ENCODE measurements around the gene OCSTAMP. TPM values are rescaled to one million over a fixed set of nuclear protein-coding genes. Genes with fewer than 3 reads are reported as not detected.

The OCSTAMP gene
- polyA plus RNA-seq, 4 donors, result 0.01 TPM; not detected in 3

DNA sequence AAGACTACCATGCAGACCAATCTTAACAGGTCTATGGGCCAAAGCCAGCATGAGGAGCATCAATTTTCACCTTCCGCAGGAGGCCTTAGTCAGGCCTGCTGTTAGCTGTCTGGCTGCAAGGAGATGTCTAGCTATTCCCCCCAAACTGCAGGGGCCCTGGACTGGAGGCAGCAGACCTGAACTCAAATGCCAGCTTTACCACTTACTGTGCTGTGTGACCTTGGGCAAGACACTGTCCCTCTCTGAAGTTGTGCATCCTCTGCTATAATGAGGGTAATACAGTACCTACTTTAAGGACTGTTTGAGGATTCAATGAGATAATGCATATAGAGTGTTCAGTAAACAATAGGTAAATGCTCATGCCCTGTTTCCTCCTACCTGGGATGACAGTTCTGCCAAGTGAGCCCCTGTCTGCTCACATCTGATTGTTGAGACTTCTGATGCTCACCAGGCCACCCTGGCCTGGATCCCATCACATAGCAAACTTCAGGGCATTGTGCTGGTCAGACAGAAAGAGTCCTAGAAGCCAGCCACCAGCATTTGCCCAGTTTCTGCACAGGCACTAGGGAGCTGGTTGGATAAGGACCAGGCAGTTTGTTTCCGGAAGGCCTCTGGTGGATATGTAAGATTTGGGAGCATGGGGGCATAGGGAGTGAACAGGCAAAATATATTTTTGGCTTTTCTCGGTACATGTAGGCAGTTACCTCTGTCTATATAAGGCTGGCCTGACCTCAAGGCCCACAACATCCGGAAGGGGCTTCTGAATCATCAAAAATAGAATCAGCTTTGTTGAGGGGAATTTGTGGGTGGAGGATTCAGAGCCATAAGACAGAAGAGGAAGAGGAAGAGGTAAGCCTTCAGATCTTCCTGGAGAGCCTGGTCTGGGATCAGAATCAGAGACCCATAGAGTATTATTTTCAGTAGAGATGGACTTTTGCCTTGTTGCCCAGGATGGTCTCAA is 2.3 kb upstream of the OCSTAMP start:
- no peaks in the 10 kb centered on the region for H3K9me3 ChIP-seq (ENCODE audit: control insufficient read depth in 2 of 2, insufficient read depth in 1 of 2, low read depth in 1 of 2, low read length in 1 of 2)
- H3K4me3 ChIP-seq (ENCODE audit: low read depth in 1 of 3, low read length in 3 of 3), result no peak overlapping the region
- DNase-seq, result peak in 1 of 2 donors; percentile 36
- peak overlapping the region in 1 of 3 donors; percentile 66 for H3K27ac ChIP-seq (ENCODE audit: low read depth in 1 of 3, low read length in 2 of 3)
- H3K4me1 ChIP-seq (ENCODE audit: control insufficient read depth in 3 of 3, insufficient read depth in 2 of 3, low read depth in 1 of 3, low read length in 2 of 3), result peaks cover 0 to 5% (median 0%) of the 10 kb centered on the region in 3 donors
- 64 to 74% (median 69%) methylated on average over 4 of the region's 4 CpGs for WGBS, 3 donors
- no peak for FAIRE-seq
- H3K36me3 ChIP-seq (ENCODE audit: control insufficient read depth in 3 of 3, insufficient read depth in 2 of 3, low read depth in 1 of 3, low read length in 3 of 3), result no peaks in the 10 kb centered on the region
- H3K27me3 ChIP-seq (ENCODE audit: control insufficient read depth in 3 of 3, insufficient read depth in 3 of 3, low read length in 3 of 3), result peaks cover 0 to 2% (median 0%) of the 10 kb centered on the region in 3 donors

DNA sequence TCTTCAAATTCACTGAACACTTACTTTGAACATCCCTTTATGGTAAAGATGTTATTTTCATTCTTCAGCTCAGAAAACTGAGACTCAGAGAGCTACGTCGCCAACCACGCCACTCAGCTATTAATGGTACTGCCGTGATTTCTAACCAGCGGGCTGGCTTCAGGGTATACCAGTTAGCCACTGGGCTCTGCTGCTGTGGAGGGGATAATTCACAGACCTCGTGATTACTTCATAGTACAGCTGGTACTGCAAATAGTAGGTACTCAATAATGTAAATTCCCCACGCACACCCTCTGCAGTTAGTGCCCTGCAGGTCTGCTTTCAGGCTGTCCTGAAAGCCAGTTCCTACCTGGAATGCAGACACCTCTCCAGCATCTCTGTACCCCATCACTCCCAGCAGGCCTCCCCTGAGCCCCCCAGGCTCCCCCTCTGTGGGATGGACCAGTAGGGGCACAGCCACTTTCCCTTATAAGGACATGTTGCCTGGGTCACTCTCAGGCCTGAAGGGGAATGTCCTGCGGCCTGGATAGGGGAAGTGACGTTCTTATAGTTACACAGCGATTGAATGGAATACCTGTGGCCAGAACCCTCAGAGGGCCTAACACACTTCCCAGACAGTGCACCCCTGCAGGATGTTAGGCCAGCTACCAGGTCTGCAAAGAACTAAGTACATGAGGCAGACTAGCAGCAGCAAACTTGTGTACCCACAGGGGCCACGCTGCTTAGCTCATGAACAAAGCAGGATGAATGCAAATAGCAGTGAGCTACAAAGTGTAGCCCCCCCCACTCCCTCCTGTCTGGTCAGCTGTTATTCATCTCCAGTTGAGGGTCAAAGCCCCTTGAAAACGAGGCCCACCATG is 1.3 kb upstream of the OCSTAMP start:
- WGBS, 3 donors, result 70 to 75% (median 73%) methylated on average over 12 of the region's 12 CpGs
- Histone ChIP-seq H3K9me3 (ENCODE audit: control insufficient read depth in 2 of 2, insufficient read depth in 1 of 2, low read depth in 1 of 2, low read length in 1 of 2) (no peaks in the 10 kb centered on the region), H3K27ac (ENCODE audit: low read depth in 1 of 3, low read length in 2 of 3) (no peak overlapping the region), H3K4me1 (ENCODE audit: control insufficient read depth in 3 of 3, insufficient read depth in 2 of 3, low read depth in 1 of 3, low read length in 2 of 3) (peaks cover 0 to 5% (median 0%) of the 10 kb centered on the region in 3 donors), H3K27me3 (ENCODE audit: control insufficient read depth in 3 of 3, insufficient read depth in 3 of 3, low read length in 3 of 3) (peaks cover 0 to 2% (median 0%) of the 10 kb centered on the region in 3 donors), H3K4me3 (ENCODE audit: low read depth in 1 of 3, low read length in 3 of 3) (no peak overlapping the region), H3K36me3 (ENCODE audit: control insufficient read depth in 3 of 3, insufficient read depth in 2 of 3, low read depth in 1 of 3, low read length in 3 of 3) (no peaks in the 10 kb centered on the region)
- DNase-seq (no peak), FAIRE-seq (no peak)

DNA sequence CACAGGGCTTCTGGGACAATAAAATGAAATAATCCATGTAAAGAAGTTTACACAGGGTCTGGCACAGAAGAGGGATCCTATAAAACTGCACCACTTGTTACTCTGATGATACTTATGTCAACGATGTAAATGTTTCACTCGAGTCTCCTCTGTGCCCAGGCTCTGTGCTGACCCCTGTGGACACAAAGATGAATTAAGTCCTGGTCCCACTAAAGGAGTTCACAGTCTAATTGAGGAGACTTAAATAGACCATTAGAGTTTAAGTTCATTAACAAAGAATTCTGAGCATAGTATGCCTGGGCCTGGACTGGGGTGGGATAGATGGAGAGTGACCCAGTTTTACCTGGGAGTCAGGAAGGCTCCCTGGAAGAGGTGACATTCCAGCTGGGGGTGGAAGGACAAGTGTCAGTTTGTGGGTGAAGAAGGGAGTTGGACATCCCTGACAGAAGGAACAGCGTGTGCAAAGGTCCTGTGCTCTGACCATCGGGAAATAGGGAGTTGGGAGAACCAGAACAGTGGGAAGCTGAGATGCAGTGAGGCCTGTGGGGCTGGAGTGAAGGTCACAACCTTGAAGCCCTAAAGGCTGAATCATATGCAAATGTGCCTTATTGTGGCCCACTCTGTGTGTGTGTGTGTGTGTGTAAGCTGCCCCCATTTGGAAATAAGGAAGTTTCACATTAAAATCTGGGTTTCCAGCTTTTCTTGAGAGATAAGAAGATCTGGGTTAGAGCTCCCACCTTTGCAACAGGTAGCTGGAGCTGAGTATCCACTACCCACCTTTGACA is 1.1 kb downstream of the OCSTAMP start:
- no peaks in the 10 kb centered on the region for H3K36me3 ChIP-seq (ENCODE audit: control insufficient read depth in 3 of 3, insufficient read depth in 2 of 3, low read depth in 1 of 3, low read length in 3 of 3)
- 77 to 82% (median 81%) methylated on average over 4 of the region's 4 CpGs for WGBS, 3 donors
- H3K9me3 ChIP-seq (ENCODE audit: control insufficient read depth in 2 of 2, insufficient read depth in 1 of 2, low read depth in 1 of 2, low read length in 1 of 2), result no peaks in the 10 kb centered on the region
- no peak for DNase-seq
- peaks cover 0 to 5% (median 0%) of the 10 kb centered on the region in 3 donors for H3K4me1 ChIP-seq (ENCODE audit: control insufficient read depth in 3 of 3, insufficient read depth in 2 of 3, low read depth in 1 of 3, low read length in 2 of 3)
- peaks cover 0 to 2% (median 0%) of the 10 kb centered on the region in 3 donors for H3K27me3 ChIP-seq (ENCODE audit: control insufficient read depth in 3 of 3, insufficient read depth in 3 of 3, low read length in 3 of 3)
- H3K4me3 ChIP-seq (ENCODE audit: low read depth in 1 of 3, low read length in 3 of 3), result no peak overlapping the region
- no peak overlapping the region for H3K27ac ChIP-seq (ENCODE audit: low read depth in 1 of 3, low read length in 2 of 3)
- no peak for FAIRE-seq

DNA sequence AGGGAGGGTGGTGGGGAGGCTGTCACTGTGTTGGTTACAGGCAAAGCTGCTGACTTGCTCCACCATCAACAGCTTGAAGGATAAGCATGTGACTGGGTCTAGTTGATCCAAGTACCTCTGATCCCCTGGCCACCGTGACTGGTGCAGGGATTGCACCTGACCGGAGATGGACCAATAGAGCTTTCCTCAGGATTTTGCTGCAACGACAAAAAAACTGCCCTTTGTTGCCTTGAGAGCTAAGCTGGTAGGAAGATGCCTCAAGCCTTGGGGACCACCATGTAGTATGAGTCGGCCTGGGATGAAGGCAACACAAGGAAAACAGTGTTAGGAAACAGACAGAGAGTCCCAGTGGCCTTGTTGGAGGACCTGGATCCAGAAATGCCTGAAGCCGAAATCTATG is 1.8 kb downstream of the OCSTAMP start:
- H3K9me3 ChIP-seq (ENCODE audit: control insufficient read depth in 2 of 2, insufficient read depth in 1 of 2, low read depth in 1 of 2, low read length in 1 of 2), result no peaks in the 10 kb centered on the region
- DNase-seq (no peak), FAIRE-seq (no peak)
- WGBS, 3 donors, result 81 to 86% (median 85%) methylated on average over 5 of the region's 5 CpGs
- peaks cover 0 to 5% (median 0%) of the 10 kb centered on the region in 3 donors for H3K4me1 ChIP-seq (ENCODE audit: control insufficient read depth in 3 of 3, insufficient read depth in 2 of 3, low read depth in 1 of 3, low read length in 2 of 3)
- no peak overlapping the region for H3K27ac ChIP-seq (ENCODE audit: low read depth in 1 of 3, low read length in 2 of 3)
- peaks cover 0 to 2% (median 0%) of the 10 kb centered on the region in 3 donors for H3K27me3 ChIP-seq (ENCODE audit: control insufficient read depth in 3 of 3, insufficient read depth in 3 of 3, low read length in 3 of 3)
- H3K4me3 ChIP-seq (ENCODE audit: low read depth in 1 of 3, low read length in 3 of 3), result no peak overlapping the region
- no peaks in the 10 kb centered on the region for H3K36me3 ChIP-seq (ENCODE audit: control insufficient read depth in 3 of 3, insufficient read depth in 2 of 3, low read depth in 1 of 3, low read length in 3 of 3)

DNA sequence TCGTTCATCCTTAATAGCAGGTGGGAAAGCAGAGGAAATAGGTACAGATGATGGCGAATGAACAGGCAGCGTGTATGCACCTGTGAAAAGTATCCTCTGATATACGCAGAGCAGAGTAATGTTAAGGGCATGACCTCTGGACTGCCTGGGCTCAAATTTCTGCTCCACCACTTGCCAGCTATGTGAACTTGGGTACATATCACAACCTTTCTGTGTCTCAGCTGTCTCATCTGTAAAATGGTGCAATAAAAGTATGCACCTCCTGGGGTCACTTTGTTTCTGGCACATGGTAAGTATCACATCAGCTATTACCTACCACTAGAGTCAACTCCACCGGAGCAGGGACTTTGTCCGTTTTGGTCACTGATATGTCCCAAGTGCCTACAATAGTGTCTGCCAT is 2.5 kb downstream of the OCSTAMP start:
- Histone ChIP-seq H3K9me3 (ENCODE audit: control insufficient read depth in 2 of 2, insufficient read depth in 1 of 2, low read depth in 1 of 2, low read length in 1 of 2) (no peaks in the 10 kb centered on the region), H3K4me1 (ENCODE audit: control insufficient read depth in 3 of 3, insufficient read depth in 2 of 3, low read depth in 1 of 3, low read length in 2 of 3) (peaks cover 0 to 5% (median 0%) of the 10 kb centered on the region in 3 donors), H3K27ac (ENCODE audit: low read depth in 1 of 3, low read length in 2 of 3) (no peak overlapping the region), H3K36me3 (ENCODE audit: control insufficient read depth in 3 of 3, insufficient read depth in 2 of 3, low read depth in 1 of 3, low read length in 3 of 3) (no peaks in the 10 kb centered on the region), H3K27me3 (ENCODE audit: control insufficient read depth in 3 of 3, insufficient read depth in 3 of 3, low read length in 3 of 3) (peaks cover 0 to 2% (median 0%) of the 10 kb centered on the region in 3 donors), H3K4me3 (ENCODE audit: low read depth in 1 of 3, low read length in 3 of 3) (no peak overlapping the region)
- DNase-seq, result no peak
- WGBS, 3 donors, result 73 to 82% (median 79%) methylated on average over 6 of the region's 6 CpGs
- FAIRE-seq, result no peak

DNA sequence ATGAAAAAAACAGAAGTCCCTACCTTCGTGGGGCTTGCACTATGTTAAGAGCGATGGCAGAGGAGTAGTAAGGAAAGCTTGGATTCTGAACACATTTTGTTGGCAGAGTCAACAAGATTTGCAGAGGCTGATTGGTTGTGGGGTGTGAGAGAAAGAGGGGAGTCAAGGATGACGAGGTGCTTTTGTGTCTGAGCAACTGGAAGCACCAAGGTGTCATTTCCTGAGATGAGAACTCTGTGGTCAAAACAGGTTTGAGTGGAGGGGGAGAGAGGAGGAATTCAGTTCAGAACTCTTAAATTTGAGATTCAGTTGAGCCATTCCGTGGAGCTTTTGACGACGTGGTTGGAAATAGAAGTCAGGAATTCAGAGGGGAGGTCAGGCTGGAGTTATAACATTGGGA is 3.5 kb downstream of the OCSTAMP start:
- Histone ChIP-seq H3K27ac (ENCODE audit: low read depth in 1 of 3, low read length in 2 of 3) (no peak overlapping the region), H3K27me3 (ENCODE audit: control insufficient read depth in 3 of 3, insufficient read depth in 3 of 3, low read length in 3 of 3) (peaks cover 0 to 2% (median 0%) of the 10 kb centered on the region in 3 donors), H3K36me3 (ENCODE audit: control insufficient read depth in 3 of 3, insufficient read depth in 2 of 3, low read depth in 1 of 3, low read length in 3 of 3) (no peaks in the 10 kb centered on the region), H3K4me1 (ENCODE audit: control insufficient read depth in 3 of 3, insufficient read depth in 2 of 3, low read depth in 1 of 3, low read length in 2 of 3) (no peaks in the 10 kb centered on the region), H3K4me3 (ENCODE audit: low read depth in 1 of 3, low read length in 3 of 3) (no peak overlapping the region), H3K9me3 (ENCODE audit: control insufficient read depth in 2 of 2, insufficient read depth in 1 of 2, low read depth in 1 of 2, low read length in 1 of 2) (no peaks in the 10 kb centered on the region)
- FAIRE-seq (no peak), DNase-seq (no peak)
- WGBS, 3 donors, result 74 to 76% (median 76%) methylated on average over 6 of the region's 6 CpGs

DNA sequence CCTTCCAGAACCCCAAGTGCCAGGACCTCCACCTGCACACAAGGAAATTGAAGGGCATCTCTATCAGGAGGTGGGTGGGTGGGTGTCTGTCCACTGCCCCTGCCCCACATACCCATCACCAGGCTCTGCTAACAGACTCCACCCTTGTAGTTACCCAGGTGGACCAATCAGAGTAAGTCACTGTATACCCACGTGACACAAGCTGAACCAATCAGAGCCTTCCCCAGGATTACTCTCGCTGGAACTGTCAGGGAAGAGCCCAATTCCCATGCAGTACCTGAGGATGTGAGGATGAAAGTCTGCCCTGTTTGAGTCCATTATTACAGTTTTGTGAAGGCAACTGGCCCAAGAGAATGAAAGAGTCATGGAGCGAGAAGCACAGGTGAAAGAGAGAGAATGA is 4.2 kb downstream of the OCSTAMP start:
- 74 to 86% (median 75%) methylated on average over 3 of the region's 3 CpGs for WGBS, 3 donors
- Histone ChIP-seq H3K4me3 (ENCODE audit: low read depth in 1 of 3, low read length in 3 of 3) (no peak overlapping the region), H3K36me3 (ENCODE audit: control insufficient read depth in 3 of 3, insufficient read depth in 2 of 3, low read depth in 1 of 3, low read length in 3 of 3) (no peaks in the 10 kb centered on the region), H3K27ac (ENCODE audit: low read depth in 1 of 3, low read length in 2 of 3) (no peak overlapping the region), H3K27me3 (ENCODE audit: control insufficient read depth in 3 of 3, insufficient read depth in 3 of 3, low read length in 3 of 3) (peaks cover 0 to 4% (median 1%) of the 10 kb centered on the region in 3 donors), H3K9me3 (ENCODE audit: control insufficient read depth in 2 of 2, insufficient read depth in 1 of 2, low read depth in 1 of 2, low read length in 1 of 2) (no peaks in the 10 kb centered on the region), H3K4me1 (ENCODE audit: control insufficient read depth in 3 of 3, insufficient read depth in 2 of 3, low read depth in 1 of 3, low read length in 2 of 3) (no peaks in the 10 kb centered on the region)
- no peak for FAIRE-seq
- no peak for DNase-seq

DNA sequence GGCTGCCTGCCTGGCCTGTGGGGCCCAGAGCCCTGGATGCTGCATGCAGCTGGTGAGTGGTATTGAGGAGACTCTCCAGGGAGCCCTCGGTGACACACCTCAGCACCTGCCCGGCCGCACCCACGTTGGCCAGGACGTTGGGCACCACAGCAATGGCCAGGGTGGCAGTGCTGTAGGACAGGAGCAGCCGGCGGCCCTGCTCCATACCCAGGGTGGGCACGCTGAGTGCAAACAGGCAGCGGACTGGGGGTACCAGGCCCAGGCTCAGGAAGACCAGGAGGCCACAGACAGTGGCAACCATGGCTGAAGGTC is 4.7 kb downstream of the OCSTAMP start:
- FAIRE-seq, result no peak
- Histone ChIP-seq H3K27me3 (ENCODE audit: control insufficient read depth in 3 of 3, insufficient read depth in 3 of 3, low read length in 3 of 3) (peaks cover 0 to 7% (median 2%) of the 10 kb centered on the region in 3 donors), H3K9me3 (ENCODE audit: control insufficient read depth in 2 of 2, insufficient read depth in 1 of 2, low read depth in 1 of 2, low read length in 1 of 2) (no peaks in the 10 kb centered on the region), H3K4me3 (ENCODE audit: low read depth in 1 of 3, low read length in 3 of 3) (no peak overlapping the region), H3K36me3 (ENCODE audit: control insufficient read depth in 3 of 3, insufficient read depth in 2 of 3, low read depth in 1 of 3, low read length in 3 of 3) (no peaks in the 10 kb centered on the region), H3K27ac (ENCODE audit: low read depth in 1 of 3, low read length in 2 of 3) (no peak overlapping the region), H3K4me1 (ENCODE audit: control insufficient read depth in 3 of 3, insufficient read depth in 2 of 3, low read depth in 1 of 3, low read length in 2 of 3) (no peaks in the 10 kb centered on the region)
- WGBS, 3 donors, result 80 to 95% (median 90%) methylated on average over 6 to 9 of the region's 9 CpGs
- DNase-seq, result no peak
